GM23338 (cell line): ENCODE results near the gene CBX6. TPM values are rescaled to one million over a fixed set of nuclear protein-coding genes. Genes with fewer than 3 reads are reported as not detected.

Experiments used
- ATAC-seq: fragments of 200-7000 bp; cut with Tn5 transposase; 3 replicates; pipeline ENCODE4 v1.9.1; 2020
- DNase-seq: peaks from one replicate; pipeline ENCODE4 v3.0.0-alpha.2; 2015; ENCODE audit warnings: low spot score
- H2AFZ ChIP-seq: fragments of 200-600 bp; sonication (generic); 2 replicates; pipeline ENCODE4 v1.8.0; 2016; ENCODE audit warnings: antibody characterized with exemption, mild to moderate bottlenecking, moderate library complexity
- H3F3A ChIP-seq: fragments of 200-600 bp; sonication (generic); replicated peaks from 2 replicates; pipeline ENCODE4 v1.8.0; 2017; ENCODE audit warnings: antibody characterized with exemption, mixed run types, low read depth
- H3K27ac ChIP-seq: fragments of 200-600 bp; sonication (generic); 2 replicates; pipeline ENCODE4 v1.6.1; 2016; ENCODE audit warnings: low read depth
- H3K27me3 ChIP-seq: fragments of 200-600 bp; sonication (generic); 2 replicates; pipeline ENCODE4 v1.8.0; 2016; ENCODE audit warnings: mild to moderate bottlenecking, mixed run types, moderate library complexity; ENCODE audit not compliant: insufficient read depth
- H3K36me3 ChIP-seq: fragments of 200-600 bp; sonication (generic); 2 replicates; pipeline ENCODE4 v1.8.0; 2016; ENCODE audit warnings: mild to moderate bottlenecking; ENCODE audit not compliant: insufficient read depth
- H3K4me1 ChIP-seq: fragments of 200-600 bp; sonication (generic); 2 replicates; pipeline ENCODE4 v1.8.0; 2016; ENCODE audit warnings: mild to moderate bottlenecking, moderate library complexity; ENCODE audit not compliant: insufficient read depth
- H3K4me2 ChIP-seq: fragments of 200-600 bp; sonication (generic); 2 replicates; pipeline ENCODE4 v1.7.1; 2017; ENCODE audit warnings: mixed run types
- H3K4me3 ChIP-seq: fragments of 200-600 bp; sonication (generic); 2 replicates; pipeline ENCODE4 v1.6.1; 2016; ENCODE audit warnings: mixed run types
- H3K79me2 ChIP-seq: fragments of 200-600 bp; sonication (generic); replicated peaks from 2 replicates; pipeline ENCODE4 v1.8.0; 2017; ENCODE audit warnings: mild to moderate bottlenecking; ENCODE audit not compliant: insufficient read depth
- H3K9me2 ChIP-seq: fragments of 200-600 bp; sonication (generic); 2 replicates; pipeline ENCODE4 v1.8.0; 2017; ENCODE audit not compliant: insufficient read depth
- H4K20me1 ChIP-seq: fragments of 200-600 bp; sonication (generic); replicated peaks from 2 replicates; pipeline ENCODE4 v1.8.0; 2017; ENCODE audit warnings: mild to moderate bottlenecking; ENCODE audit not compliant: insufficient read depth
- H3K27ac Mint-ChIP-seq: 2 replicates; pipeline ENCODE4 v1.8.0; 2020; ENCODE audit warnings: inconsistent platforms, mild to moderate bottlenecking, moderate library complexity, mixed read lengths
- H3K27me3 Mint-ChIP-seq: 3 replicates; pipeline ENCODE4 v1.8.0; 2022; ENCODE audit warnings: low read depth, mild to moderate bottlenecking, moderate library complexity, mixed read lengths, inconsistent platforms; ENCODE audit not compliant: insufficient read depth, poor library complexity
- H3K36me3 Mint-ChIP-seq: 3 replicates; pipeline ENCODE4 v1.8.0; 2021; ENCODE audit warnings: low read depth, mild to moderate bottlenecking, inconsistent platforms, moderate library complexity, mixed read lengths
- H3K4me1 Mint-ChIP-seq: 3 replicates; pipeline ENCODE4 v1.8.0; 2020; ENCODE audit warnings: mild to moderate bottlenecking, inconsistent platforms, mixed read lengths
- H3K4me3 Mint-ChIP-seq: 3 replicates; pipeline ENCODE4 v1.8.0; 2021; ENCODE audit warnings: moderate library complexity, mild to moderate bottlenecking, inconsistent platforms, mixed read lengths
- H3K9me3 Mint-ChIP-seq: 3 replicates; pipeline ENCODE4 v1.8.0; 2020; ENCODE audit warnings: moderate library complexity, mild to moderate bottlenecking, inconsistent platforms, mixed read lengths
- CREB1 ChIP-seq: fragments of 250-450 bp; sonication (Bioruptor Pico); IDR thresholded peaks from 2 replicates; pipeline ENCODE4 v1.5.0; 2020; ENCODE audit warnings: low read depth, mild to moderate bottlenecking, moderate library complexity
- EZH2 ChIP-seq: fragments of 200-600 bp; sonication (generic); IDR thresholded peaks from one replicate; pipeline ENCODE4 v1.8.0; 2017; ENCODE audit warnings: antibody characterized with exemption, mild to moderate bottlenecking, low read depth; ENCODE audit not compliant: unreplicated experiment
- EZH2phosphoT487 ChIP-seq: fragments of 200-600 bp; sonication (generic); IDR thresholded peaks from one replicate; pipeline ENCODE4 v1.8.1; 2018; ENCODE audit warnings: antibody characterized with exemption; ENCODE audit not compliant: unreplicated experiment
- JUNB ChIP-seq: IDR thresholded peaks from one replicate; pipeline ENCODE4 v1.6.1; 2016; ENCODE audit warnings: antibody characterized with exemption; ENCODE audit not compliant: unreplicated experiment
- NANOG ChIP-seq: IDR thresholded peaks from 2 replicates; pipeline ENCODE4 v1.6.1; 2016; ENCODE audit warnings: antibody characterized with exemption, borderline replicate concordance
- POLR2AphosphoS5 ChIP-seq: IDR thresholded peaks from 2 replicates; pipeline ENCODE4 v1.6.1; 2016; ENCODE audit warnings: antibody characterized with exemption, low read depth
- STAT1 ChIP-seq: IDR thresholded peaks from one replicate; pipeline ENCODE4 v1.6.1; 2016; ENCODE audit warnings: antibody characterized with exemption; ENCODE audit not compliant: unreplicated experiment
- ZNF114 ChIP-seq: fragments of 250-450 bp; sonication (Bioruptor Pico); IDR thresholded peaks from 2 replicates; pipeline ENCODE4 v1.5.0; 2020; ENCODE audit warnings: mild to moderate bottlenecking, moderate library complexity
- ZNF331 ChIP-seq: fragments of 250-450 bp; sonication (Bioruptor Pico); IDR thresholded peaks from 2 replicates; pipeline ENCODE4 v1.5.0; 2020; ENCODE audit warnings: low read depth, mild to moderate bottlenecking, moderate library complexity
- polyA plus RNA-seq: library from polyadenylated mRNA; unstranded; fragments of >200 nt; fragmentation: Nextera tagmentation; extraction: Ambion mirVana; gene quantifications from 2 replicates; pipeline ENCODE4 v1.2.1, GENCODE V29; 2016
- total RNA-seq: library from RNA; depleted of rRNA; stranded (reverse); fragments of >200 nt; shearing (Covaris generic); gene quantifications from 2 replicates; pipeline ENCODE4 v1.2.3, GENCODE V29; 2014
- TF ChIP-seq, protein P1 (sequence below): IDR thresholded peaks from one replicate; pipeline ENCODE4 v1.6.1; 2018; ENCODE audit warnings: antibody characterized with exemption; ENCODE audit not compliant: unreplicated experiment
- TF ChIP-seq, protein P2 (sequence below), 2 experiments: fragments of 200-600 bp in 1 of 2; sonication (generic) in 1 of 2; conservative IDR thresholded peaks; 2 replicates each; pipeline versions ENCODE4 v1.5.1 to v1.6.1; 2016 to 2017; ENCODE audit warnings: antibody characterized with exemption in 2 of 2, low read depth in 2 of 2, mild to moderate bottlenecking in 2 of 2, moderate library complexity in 1 of 2
- TF ChIP-seq, protein P3 (sequence below): IDR thresholded peaks from 2 replicates; pipeline ENCODE4 v1.6.1; 2016; ENCODE audit warnings: antibody characterized with exemption

CBX6 gene
- total and polyA plus RNA-seq, 2 experiments from 2014 or later: 18.5 to 23.0 TPM

DNA sequence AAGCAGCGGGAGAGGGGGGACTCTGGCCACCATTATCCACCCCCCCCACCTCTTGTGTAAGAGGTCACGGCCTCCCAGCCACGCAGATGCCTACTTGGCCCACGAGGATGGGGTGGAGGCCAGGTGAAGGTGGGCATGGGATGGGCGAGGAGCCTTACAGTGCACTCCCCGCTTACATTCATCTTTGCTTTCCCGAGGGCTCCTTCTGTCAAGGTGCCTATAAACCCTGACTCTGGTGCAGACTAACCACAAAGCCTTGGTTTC lies 41.2 kb downstream of the CBX6 start:
- Mint-ChIP-seq H3K36me3 (no peaks in the 10 kb centered on the region; the same call in 2 of the 3 replicates), H3K27me3 (peaks cover 19% of the 10 kb centered on the region), H3K4me3 (no peak overlapping the region), H3K4me1 (peaks cover 9% of the 10 kb centered on the region), H3K27ac (no peak overlapping the region), H3K9me3 (no peaks in the 10 kb centered on the region; the same call in 2 of the 3 replicates)
- TF ChIP-seq EZH2 (no peak), ZNF114 (no peak), EZH2phosphoT487 (no peak), JUNB (no peak)
- TF ChIP-seq, protein P1, sequence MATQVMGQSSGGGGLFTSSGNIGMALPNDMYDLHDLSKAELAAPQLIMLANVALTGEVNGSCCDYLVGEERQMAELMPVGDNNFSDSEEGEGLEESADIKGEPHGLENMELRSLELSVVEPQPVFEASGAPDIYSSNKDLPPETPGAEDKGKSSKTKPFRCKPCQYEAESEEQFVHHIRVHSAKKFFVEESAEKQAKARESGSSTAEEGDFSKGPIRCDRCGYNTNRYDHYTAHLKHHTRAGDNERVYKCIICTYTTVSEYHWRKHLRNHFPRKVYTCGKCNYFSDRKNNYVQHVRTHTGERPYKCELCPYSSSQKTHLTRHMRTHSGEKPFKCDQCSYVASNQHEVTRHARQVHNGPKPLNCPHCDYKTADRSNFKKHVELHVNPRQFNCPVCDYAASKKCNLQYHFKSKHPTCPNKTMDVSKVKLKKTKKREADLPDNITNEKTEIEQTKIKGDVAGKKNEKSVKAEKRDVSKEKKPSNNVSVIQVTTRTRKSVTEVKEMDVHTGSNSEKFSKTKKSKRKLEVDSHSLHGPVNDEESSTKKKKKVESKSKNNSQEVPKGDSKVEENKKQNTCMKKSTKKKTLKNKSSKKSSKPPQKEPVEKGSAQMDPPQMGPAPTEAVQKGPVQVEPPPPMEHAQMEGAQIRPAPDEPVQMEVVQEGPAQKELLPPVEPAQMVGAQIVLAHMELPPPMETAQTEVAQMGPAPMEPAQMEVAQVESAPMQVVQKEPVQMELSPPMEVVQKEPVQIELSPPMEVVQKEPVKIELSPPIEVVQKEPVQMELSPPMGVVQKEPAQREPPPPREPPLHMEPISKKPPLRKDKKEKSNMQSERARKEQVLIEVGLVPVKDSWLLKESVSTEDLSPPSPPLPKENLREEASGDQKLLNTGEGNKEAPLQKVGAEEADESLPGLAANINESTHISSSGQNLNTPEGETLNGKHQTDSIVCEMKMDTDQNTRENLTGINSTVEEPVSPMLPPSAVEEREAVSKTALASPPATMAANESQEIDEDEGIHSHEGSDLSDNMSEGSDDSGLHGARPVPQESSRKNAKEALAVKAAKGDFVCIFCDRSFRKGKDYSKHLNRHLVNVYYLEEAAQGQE: no peak
- TF ChIP-seq, protein P2, sequence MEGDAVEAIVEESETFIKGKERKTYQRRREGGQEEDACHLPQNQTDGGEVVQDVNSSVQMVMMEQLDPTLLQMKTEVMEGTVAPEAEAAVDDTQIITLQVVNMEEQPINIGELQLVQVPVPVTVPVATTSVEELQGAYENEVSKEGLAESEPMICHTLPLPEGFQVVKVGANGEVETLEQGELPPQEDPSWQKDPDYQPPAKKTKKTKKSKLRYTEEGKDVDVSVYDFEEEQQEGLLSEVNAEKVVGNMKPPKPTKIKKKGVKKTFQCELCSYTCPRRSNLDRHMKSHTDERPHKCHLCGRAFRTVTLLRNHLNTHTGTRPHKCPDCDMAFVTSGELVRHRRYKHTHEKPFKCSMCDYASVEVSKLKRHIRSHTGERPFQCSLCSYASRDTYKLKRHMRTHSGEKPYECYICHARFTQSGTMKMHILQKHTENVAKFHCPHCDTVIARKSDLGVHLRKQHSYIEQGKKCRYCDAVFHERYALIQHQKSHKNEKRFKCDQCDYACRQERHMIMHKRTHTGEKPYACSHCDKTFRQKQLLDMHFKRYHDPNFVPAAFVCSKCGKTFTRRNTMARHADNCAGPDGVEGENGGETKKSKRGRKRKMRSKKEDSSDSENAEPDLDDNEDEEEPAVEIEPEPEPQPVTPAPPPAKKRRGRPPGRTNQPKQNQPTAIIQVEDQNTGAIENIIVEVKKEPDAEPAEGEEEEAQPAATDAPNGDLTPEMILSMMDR (conservative IDR thresholded peaks at IDR 0.05; ENCODE audit: low read depth in 2 of 2): no peak
- DNase-seq (no peak), ATAC-seq (no peak)
- Histone ChIP-seq H3K27ac (no peak overlapping the region), H2AFZ (no peak overlapping the region), H4K20me1 (no peaks in the 10 kb centered on the region), H3K9me2 (no peaks in the 10 kb centered on the region), H3K27me3 (no peaks in the 10 kb centered on the region), H3K79me2 (no peaks in the 10 kb centered on the region), H3K4me1 (peaks cover 5% of the 10 kb centered on the region), H3F3A (no peaks in the 10 kb centered on the region), H3K4me2 (no peak overlapping the region), H3K36me3 (no peaks in the 10 kb centered on the region), H3K4me3 (no peak overlapping the region)

DNA sequence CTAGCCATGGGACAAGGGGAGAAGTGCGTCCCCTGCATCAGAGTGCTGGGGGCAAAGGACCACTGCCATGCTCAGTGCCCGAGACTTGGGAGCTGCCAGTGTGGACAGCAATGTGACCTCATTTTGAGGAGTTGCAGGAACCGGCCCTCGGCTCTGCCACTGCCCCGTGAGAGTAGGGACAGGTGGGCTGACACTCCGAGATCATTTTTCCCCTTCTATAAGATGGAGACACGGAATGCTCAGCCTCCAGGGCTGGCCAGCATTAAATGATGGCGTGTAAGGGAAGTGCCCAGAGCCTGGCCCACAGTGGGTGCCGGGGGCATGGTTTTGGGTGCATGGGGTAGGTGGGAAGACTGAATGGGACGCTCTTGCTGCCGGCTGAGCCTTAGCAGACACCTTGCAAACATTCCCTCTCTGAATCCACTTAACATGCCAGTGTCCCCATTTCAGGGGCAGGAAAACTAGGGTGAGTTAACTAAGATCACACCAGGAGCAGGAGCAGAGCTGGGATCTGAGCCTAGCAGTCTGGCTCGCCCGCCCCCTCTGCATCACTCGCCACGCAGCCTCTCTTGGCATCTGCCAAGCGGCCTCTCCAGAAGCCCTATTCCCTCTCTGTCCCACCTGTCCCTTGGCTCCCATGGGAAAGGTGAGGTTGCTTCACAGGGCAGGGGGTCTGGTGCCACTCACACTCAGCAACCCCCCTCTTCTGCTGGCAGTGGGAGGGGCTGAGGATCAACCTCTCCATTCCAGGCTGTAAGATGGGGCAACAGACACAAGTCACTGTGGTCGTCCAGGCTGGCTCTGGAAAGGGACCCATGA lies 41.8 kb downstream of the CBX6 start:
- Histone ChIP-seq H3K4me3 (no peak overlapping the region), H3K27me3 (no peaks in the 10 kb centered on the region), H3F3A (no peaks in the 10 kb centered on the region), H3K36me3 (no peaks in the 10 kb centered on the region), H3K9me2 (no peaks in the 10 kb centered on the region), H4K20me1 (no peaks in the 10 kb centered on the region), H2AFZ (no peak overlapping the region), H3K79me2 (no peaks in the 10 kb centered on the region), H3K4me2 (no peak overlapping the region), H3K27ac (no peak overlapping the region), H3K4me1 (peaks cover under 1% of the 10 kb centered on the region; the same call in 1 of the 2 replicates)
- Mint-ChIP-seq H3K36me3 (no peaks in the 10 kb centered on the region; the same call in 2 of the 3 replicates), H3K27ac (no peak overlapping the region), H3K4me1 (peaks cover 6% of the 10 kb centered on the region), H3K4me3 (no peak overlapping the region), H3K27me3 (peaks cover 17% of the 10 kb centered on the region), H3K9me3 (no peaks in the 10 kb centered on the region; the same call in 2 of the 3 replicates)
- ATAC-seq: no peak
- no peak for DNase-seq
- TF ChIP-seq NANOG (no peak), STAT1 (no peak), CREB1 (no peak), POLR2AphosphoS5 (no peak), ZNF114 (no peak), ZNF331 (no peak)
- TF ChIP-seq, protein P3, sequence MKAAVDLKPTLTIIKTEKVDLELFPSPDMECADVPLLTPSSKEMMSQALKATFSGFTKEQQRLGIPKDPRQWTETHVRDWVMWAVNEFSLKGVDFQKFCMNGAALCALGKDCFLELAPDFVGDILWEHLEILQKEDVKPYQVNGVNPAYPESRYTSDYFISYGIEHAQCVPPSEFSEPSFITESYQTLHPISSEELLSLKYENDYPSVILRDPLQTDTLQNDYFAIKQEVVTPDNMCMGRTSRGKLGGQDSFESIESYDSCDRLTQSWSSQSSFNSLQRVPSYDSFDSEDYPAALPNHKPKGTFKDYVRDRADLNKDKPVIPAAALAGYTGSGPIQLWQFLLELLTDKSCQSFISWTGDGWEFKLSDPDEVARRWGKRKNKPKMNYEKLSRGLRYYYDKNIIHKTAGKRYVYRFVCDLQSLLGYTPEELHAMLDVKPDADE: no peak
- TF ChIP-seq, protein P1: no peak
